Right renal cortex interstitium (tissue), 3 donors: ENCODE measurements around the gene PCBP2. TPM values are rescaled to one million over a fixed set of nuclear protein-coding genes. Genes with fewer than 3 reads are reported as not detected.

ENCODE experiments used
- DNase-seq, 3 donors: peaks; one replicate each; pipeline ENCODE4 v3.0.0-alpha.2; 2013; ENCODE audit warnings: low read depth in 3 of 3, low spot score in 2 of 3
- polyA plus RNA-seq, 3 donors: library from polyadenylated mRNA; unstranded; fragments of 120-200 nt; gene quantifications; one replicate each; pipeline ENCODE4 v1.2.1, GENCODE V29; 2013; ENCODE audit not compliant: insufficient read length in 3 of 3

Gene PCBP2
- polyA plus RNA-seq, 3 donors, result 1,108 to 1,139 (median 1,109) TPM

DNA sequence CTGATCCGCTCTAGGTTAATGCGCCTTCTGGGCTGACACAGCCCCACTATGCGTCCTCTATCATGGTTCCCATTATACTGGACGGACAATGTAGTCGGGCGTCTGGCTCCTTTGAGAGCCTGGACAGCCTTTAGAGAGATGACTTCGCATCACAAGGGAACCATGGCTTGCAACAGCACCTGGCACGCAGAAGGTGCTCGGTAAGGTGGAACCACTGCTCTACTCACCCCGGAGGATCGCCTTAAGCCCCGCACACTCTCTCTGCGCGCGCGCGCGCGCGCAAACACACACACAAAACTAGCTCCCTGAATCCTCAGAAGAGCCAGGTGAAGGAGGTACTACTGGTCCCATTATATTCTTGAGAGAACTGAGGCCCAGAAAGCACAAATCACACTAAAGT is 40.3 kb downstream of the PCBP2 start:
- no peak for DNase-seq

DNA sequence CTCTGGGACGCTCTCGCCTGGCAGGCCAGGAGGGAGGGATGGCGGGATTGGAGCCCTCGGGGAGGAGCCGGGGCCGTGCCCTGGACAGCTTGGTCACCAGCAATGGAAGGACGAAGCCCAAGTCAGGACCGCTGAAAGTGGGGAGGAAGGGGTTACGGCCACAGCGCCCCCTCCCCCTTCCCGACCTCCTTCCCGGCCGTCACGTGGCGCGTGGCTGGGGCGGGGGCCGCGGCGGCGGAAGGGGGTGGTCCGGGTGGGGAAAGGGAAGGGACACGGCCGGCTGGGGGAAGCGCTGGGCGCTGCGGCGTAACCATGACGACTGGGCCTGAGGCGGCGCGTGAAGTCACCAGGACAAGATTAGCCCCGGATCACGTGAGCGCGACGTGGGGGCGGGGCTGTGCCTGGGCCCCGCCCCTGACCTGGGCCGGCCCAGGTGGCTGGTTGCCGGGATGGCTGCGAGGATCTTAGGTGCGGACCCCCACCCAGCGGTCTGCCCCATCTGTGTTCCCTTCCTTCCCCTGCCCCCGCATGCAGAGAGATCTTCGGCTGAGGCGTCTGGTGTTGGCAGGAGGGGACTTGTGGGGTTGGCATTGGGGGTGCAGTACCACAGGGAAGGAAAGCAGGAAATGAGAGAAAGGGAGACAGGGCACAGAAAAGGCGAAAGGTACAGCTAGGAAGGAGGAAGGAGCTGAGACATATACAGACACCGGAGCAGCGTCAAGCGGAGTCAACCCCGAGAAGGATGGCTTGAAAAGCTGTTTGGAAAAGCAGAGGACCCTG is 41.1 kb downstream of the PCBP2 start:
- peak; percentile 76 to 92 (median 91) for DNase-seq

DNA sequence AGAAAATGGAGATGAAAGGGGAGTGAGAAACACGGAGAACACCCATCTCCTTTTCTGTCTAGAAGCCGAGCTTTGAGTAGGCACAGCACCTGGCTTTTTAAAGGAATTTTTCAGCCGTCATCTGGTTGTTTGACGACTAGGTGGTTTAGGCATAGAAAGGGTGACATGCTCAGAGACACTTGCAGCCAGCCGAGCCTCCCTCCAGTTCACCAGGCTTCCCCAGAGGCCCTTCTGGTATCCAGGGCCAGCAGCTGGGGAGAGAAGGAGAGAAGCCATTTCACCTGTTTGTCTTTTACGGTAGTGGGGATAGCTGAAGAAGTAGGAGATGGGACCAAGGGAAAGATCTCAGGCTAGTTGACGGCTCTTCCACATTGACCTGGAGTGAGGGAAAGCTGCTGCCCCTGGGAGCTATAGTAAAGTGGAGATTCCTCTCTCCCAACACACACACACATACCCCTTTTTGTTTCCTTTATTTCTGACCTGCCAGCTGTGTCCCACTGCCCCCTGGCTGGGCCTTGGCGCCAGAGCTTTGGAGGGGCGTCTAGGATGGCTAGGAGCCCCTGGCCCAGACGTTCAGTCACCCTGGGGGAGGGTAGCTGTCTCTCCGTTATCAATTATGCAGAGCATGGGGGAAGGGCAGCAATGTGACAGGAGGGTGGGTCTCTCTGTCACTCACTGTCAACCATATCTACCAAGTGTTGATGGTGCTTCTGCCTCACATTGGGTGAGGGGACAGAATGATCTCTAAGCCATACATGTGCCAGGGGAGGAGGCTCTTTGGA is 41.9 kb downstream of the PCBP2 start:
- no peak for DNase-seq

DNA sequence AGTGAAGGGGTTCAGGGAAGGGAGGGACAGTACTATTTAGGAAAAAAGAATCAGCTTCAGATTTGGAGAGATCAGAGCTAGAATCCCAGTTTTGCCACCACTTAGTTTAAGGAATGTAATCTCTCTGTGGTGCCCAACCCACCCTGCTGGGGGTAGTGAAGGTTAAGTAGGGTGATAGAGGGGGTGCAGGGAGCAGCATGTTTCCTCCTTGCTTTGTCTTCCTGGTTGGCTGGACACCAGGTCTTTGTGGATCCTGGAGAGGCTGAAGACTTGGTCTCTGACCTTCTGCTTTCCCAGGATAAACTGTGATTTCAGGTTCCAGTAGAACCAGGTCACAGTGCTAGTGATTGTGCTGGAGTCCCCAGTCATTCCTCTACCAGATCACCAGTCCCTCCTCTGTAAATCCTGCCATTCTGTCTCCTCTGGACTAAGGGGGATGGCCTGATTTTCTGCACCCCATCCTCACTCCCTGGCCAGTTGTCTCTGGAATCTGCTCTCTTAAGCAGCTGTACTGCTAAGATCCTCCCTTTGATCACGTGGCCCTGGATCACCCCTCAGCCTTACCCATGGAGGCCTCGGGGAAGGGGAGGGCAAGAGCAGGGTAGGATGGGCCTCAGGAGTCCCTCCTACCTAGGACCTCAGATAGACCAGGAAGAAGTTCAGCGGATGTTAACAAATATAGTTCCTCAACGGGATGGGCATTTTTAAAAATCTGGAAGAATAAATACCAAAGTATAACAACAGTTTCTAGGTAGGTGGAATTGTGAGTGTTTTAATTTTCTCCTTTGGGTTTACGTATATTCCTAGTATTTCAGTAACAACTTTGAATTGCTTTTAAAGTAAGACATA is 44.2 kb downstream of the PCBP2 start:
- DNase-seq, result no peak

- no peak for DNase-seq
Observed at GRCh38 chr12:53496752-53497032, 44.8 kb downstream of the PCBP2 start.

GRCh38 chr12:53497461-53497860 is 45.6 kb downstream of the PCBP2 start:
- DNase-seq, result no peak

GRCh38 chr12:53498235-53498630 is 46.3 kb downstream of the PCBP2 start:
- DNase-seq, result no peak

GRCh38 chr12:53499266-53500141 is 47.6 kb downstream of the PCBP2 start, which contains the start of gene MAP3K12:
TSS of gene MAP3K12 (minus strand) at chr12:53499458. CDS start at chr12:53487391, 12,067 bp downstream.
- no peak for DNase-seq

DNA sequence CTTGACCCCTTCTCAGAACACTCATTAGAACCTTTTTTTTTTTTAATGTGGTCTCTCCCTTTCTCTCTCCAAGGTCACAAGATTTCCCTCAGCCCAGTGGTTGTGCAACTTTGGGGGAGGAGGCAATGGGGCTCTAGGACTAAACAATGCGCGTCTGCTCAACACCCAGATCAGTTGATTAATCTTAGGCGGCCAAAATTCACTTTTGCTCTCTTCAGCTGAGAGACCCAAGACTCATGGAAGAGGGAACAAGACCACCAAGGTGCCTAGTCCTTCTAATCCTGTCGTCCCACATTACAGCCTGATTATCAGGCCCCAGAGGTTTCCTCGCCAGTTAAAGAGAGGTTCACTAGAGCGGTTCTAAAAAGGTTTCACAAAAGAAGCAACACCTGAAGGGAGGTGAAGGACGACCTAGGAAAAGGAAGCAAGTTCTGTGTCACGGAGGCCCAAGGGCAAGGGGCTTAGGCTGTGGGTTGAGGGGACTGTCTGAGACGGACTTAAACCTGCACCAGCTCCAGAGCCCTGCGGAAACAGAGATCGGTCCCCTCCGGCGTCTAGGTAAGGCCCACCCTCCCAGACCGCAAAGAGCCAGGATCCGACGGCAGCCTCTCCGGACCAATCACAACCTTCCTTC is 48.4 kb downstream of the PCBP2 start:
- DNase-seq, result no peak

GRCh38 chr12:53500776-53501614 is 49.1 kb downstream of the PCBP2 start, which contains the start of gene TARBP2:
TSS of gene TARBP2 (plus strand) at chr12:53501283. CDS start at chr12:53501409, 126 bp downstream.
- DNase-seq, result peak; percentile 95 to 99 (median 98)

DNA sequence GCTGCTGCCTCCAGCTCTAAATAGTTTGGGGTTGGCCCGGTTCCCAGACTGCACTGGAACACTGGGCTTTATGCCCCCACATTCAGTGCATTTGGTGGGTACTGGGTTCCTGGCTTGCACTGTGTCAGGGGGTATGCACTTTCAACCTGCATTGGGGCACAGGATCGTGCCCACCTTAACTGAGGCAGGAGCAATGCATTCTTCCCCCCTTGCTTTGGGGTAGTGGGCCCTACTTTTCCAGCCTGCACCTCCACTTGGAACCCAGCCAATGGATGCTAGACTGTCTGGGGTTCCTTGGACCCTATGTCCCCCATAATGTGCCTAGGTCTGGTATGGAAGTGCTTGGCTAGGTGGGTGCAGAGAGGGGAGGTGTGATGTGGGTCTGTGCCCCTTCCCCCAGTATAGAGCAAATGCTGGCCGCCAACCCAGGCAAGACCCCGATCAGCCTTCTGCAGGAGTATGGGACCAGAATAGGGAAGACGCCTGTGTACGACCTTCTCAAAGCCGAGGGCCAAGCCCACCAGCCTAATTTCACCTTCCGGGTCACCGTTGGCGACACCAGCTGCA is 49.8 kb downstream of the PCBP2 start:
- no peak for DNase-seq

GRCh38 chr12:53502331-53502730 is 50.4 kb downstream of the PCBP2 start:
- DNase-seq, result no peak

- DNase-seq, result no peak
Observed at GRCh38 chr12:53502983-53503728, 51.3 kb downstream of the PCBP2 start.

- no peak for DNase-seq
Observed at GRCh38 chr12:53504004-53504920, 52.4 kb downstream of the PCBP2 start.

GRCh38 chr12:53505086-53505485 is 53.2 kb downstream of the PCBP2 start:
- no peak for DNase-seq

GRCh38 chr12:53505555-53506449 is 53.9 kb downstream of the PCBP2 start:
- no peak for DNase-seq
